ENCODE measurements around the gene TBC1D22A.

The TBC1D22A gene

GRCh38 chr22:46958191-46958590, 195.7 kb downstream of the TBC1D22A start:
- DNase-seq (ENCODE audit: low spot score) = no peak

GRCh38 chr22:46958658-46959057, 196.2 kb downstream of the TBC1D22A start:
- DNase-seq (ENCODE audit: low spot score) = no peak

GRCh38 chr22:46959369-46959768, 196.9 kb downstream of the TBC1D22A start:
- DNase-seq (ENCODE audit: low spot score) = no peak

- DNase-seq (ENCODE audit: low spot score) = no peak
Observed at GRCh38 chr22:46961591-46962295, 199.3 kb downstream of the TBC1D22A start.

- no peak for DNase-seq (ENCODE audit: low spot score)
Observed at GRCh38 chr22:46962406-46962805, 200.0 kb downstream of the TBC1D22A start.

GRCh38 chr22:46963672-46964545, 201.5 kb downstream of the TBC1D22A start:
- DNase-seq (ENCODE audit: low spot score) = no peak

- DNase-seq (ENCODE audit: low spot score) = no peak
Observed at GRCh38 chr22:46964773-46965550, 202.5 kb downstream of the TBC1D22A start.

GRCh38 chr22:46965555-46966494, 203.4 kb downstream of the TBC1D22A start:
- no peak for DNase-seq (ENCODE audit: low spot score)

GRCh38 chr22:46966495-46966845, 204.0 kb downstream of the TBC1D22A start:
- DNase-seq (ENCODE audit: low spot score) = no peak

GRCh38 chr22:46966846-46967245, 204.4 kb downstream of the TBC1D22A start:
- no peak for DNase-seq (ENCODE audit: low spot score)

- no peak for DNase-seq (ENCODE audit: low spot score)
Observed at GRCh38 chr22:46967445-46968358, 205.3 kb downstream of the TBC1D22A start.

GRCh38 chr22:46968359-46968740, 205.9 kb downstream of the TBC1D22A start:
- no peak for DNase-seq (ENCODE audit: low spot score)

GRCh38 chr22:46968848-46969247, 206.4 kb downstream of the TBC1D22A start:
- DNase-seq (ENCODE audit: low spot score) = no peak

- no peak for DNase-seq (ENCODE audit: low spot score)
Observed at GRCh38 chr22:46969491-46969890, 207.0 kb downstream of the TBC1D22A start.

GRCh38 chr22:46969961-46970360, 207.5 kb downstream of the TBC1D22A start:
- DNase-seq (ENCODE audit: low spot score) = no peak

GRCh38 chr22:46970411-46971098, 208.1 kb downstream of the TBC1D22A start:
- DNase-seq (ENCODE audit: low spot score) = no peak

- DNase-seq (ENCODE audit: low spot score) = no peak
Observed at GRCh38 chr22:46971099-46971763, 208.8 kb downstream of the TBC1D22A start.

- DNase-seq (ENCODE audit: low spot score) = no peak
Observed at GRCh38 chr22:46971764-46972125, 209.3 kb downstream of the TBC1D22A start.

- DNase-seq (ENCODE audit: low spot score) = no peak
Observed at GRCh38 chr22:46972256-46972655, 209.8 kb downstream of the TBC1D22A start.

Measured in hepatic stellate cell (primary cell).